Peyer's patch (tissue), 4 donors: Measurements from ENCODE around the gene RGS3.

Experiments used
- POLR2A ChIP-seq, 2 donors: fragments of 450-650 bp; IDR thresholded peaks; one replicate each; pipeline ENCODE4 v1.5.1; 2017; ENCODE audit warnings: antibody characterized with exemption in 2 of 2, mild to moderate bottlenecking in 2 of 2, moderate library complexity in 2 of 2
- TF ChIP-seq, protein P1 (sequence below), 6 experiments: fragments of 450-650 bp in 4 of 6; fragments of 200-600 bp in 2 of 6; sonication (generic) in 1 of 6; IDR thresholded peaks; one replicate each; pipeline ENCODE4 v1.5.1; 2017 to 2019; ENCODE audit warnings: antibody characterized with exemption in 6 of 6, mild to moderate bottlenecking in 3 of 6, moderate library complexity in 1 of 6

DNA sequence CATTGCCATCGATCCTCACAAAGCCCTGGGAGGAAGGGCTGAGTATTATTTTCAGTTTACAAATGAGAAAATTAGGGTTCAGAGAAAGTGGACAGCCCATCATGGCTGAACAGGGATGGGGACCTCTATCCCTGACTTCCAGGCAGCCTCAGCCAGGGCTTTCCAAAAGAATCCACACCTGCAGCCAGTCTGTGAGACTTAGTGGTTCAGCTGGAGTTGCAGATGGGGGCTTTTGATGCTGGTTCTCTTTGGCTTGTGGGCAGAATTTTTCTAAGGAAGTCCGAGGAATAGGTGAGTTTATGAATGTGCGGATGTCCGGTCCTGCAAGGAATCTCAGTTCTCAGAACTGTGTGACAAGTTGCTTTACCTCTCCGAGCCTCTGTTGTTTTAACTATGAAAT, 138.1 kb downstream of the RGS3 start:
- TF ChIP-seq, protein P1, sequence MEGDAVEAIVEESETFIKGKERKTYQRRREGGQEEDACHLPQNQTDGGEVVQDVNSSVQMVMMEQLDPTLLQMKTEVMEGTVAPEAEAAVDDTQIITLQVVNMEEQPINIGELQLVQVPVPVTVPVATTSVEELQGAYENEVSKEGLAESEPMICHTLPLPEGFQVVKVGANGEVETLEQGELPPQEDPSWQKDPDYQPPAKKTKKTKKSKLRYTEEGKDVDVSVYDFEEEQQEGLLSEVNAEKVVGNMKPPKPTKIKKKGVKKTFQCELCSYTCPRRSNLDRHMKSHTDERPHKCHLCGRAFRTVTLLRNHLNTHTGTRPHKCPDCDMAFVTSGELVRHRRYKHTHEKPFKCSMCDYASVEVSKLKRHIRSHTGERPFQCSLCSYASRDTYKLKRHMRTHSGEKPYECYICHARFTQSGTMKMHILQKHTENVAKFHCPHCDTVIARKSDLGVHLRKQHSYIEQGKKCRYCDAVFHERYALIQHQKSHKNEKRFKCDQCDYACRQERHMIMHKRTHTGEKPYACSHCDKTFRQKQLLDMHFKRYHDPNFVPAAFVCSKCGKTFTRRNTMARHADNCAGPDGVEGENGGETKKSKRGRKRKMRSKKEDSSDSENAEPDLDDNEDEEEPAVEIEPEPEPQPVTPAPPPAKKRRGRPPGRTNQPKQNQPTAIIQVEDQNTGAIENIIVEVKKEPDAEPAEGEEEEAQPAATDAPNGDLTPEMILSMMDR (IDR thresholded peaks at IDR 0.05): no peak
- no peak for TF ChIP-seq POLR2A (IDR thresholded peaks at IDR 0.05)
